Measurements from ENCODE around the gene ZFP2.

- no peak for TF ChIP-seq POLR2AphosphoS5 (IDR thresholded peaks at IDR 0.05; ENCODE audit: low read depth, low read length)
- TF ChIP-seq TAF1 (IDR thresholded peaks at IDR 0.05; ENCODE audit: borderline replicate concordance, low read depth, low read length): no peak
- TF ChIP-seq POLR2A (IDR thresholded peaks at IDR 0.05; ENCODE audit: low read depth, low read length): no peak
Measured at GRCh38 chr5:178965465-178966055, 69.8 kb downstream of the ZFP2 start.
